HepG2 (cell line): ENCODE data around the gene ARHGAP22. TPM values are rescaled to one million over a fixed set of nuclear protein-coding genes. Genes with fewer than 3 reads are reported as not detected.
A peak's percentile ranks its signal among the peaks of the same experiment; 100 is the strongest.

Source experiments
- ATAC-seq: fragments of 200-7000 bp; cut with Tn5 transposase; 3 replicates; pipeline ENCODE4 v1.9.1; 2020; ENCODE audit warnings: mild to moderate bottlenecking, moderate library complexity
- BruUV-seq: library from RNA; stranded (reverse); fragments of 400-500 nt; replicated peaks from 2 replicates; lab custom pipeline; 2021; lab: Mats Ljungman, UMichigan
- CTCF ChIA-PET: fragments of 300-600 bp; formaldehyde crosslinking; extraction: SDS; loops from one replicate; lab custom pipeline; 2021; ENCODE audit warnings: low total read pairs, inconsistent platforms, low intra/inter-chr PET ratio; lab: Yijun Ruan, JAX
- POLR2A ChIA-PET: fragments of 350-600 bp; sonication (Branson Sonifier 250); formaldehyde crosslinking; loops from one replicate; lab custom pipeline; 2020; ENCODE audit warnings: antibody characterized with exemption, inconsistent platforms; lab: Yijun Ruan, JAX
- DNase-seq: peaks from one replicate; pipeline ENCODE4 v3.0.0-alpha.2; 2015; ENCODE audit warnings: low spot score
- FAIRE-seq: peaks from 3 replicates; lab custom pipeline; 2011; peaks lifted over from hg19 to GRCh38; lab: Jason Lieb, UNC
- H2AFZ ChIP-seq: one replicate; pipeline ENCODE4 v1.6.1; 2011; ENCODE audit warnings: low read length, inconsistent platforms
- H3K27ac ChIP-seq: fragments of 300-600 bp; 3 replicates; pipeline ENCODE4 v1.8.0; 2011; ENCODE audit warnings: mixed run types, mild to moderate bottlenecking, mixed read lengths, low read length, inconsistent platforms; ENCODE audit not compliant: insufficient read depth; ENCODE audit errors: extremely low read length
- H3K27me3 ChIP-seq, 2 experiments: fragments of 200-600 bp in 1 of 2; 2 replicates in 1 of 2; 3 replicates in 1 of 2; pipeline versions ENCODE4 v1.6.0 to v1.8.0; 2011; ENCODE audit warnings: low read length in 2 of 2, mild to moderate bottlenecking in 2 of 2, moderate library complexity in 2 of 2, inconsistent platforms in 1 of 2; ENCODE audit not compliant: insufficient read depth in 2 of 2, control insufficient read depth in 1 of 2
- H3K36me3 ChIP-seq, 2 experiments: fragments of 200-600 bp in 1 of 2; replicated peaks in 1 of 2; 2 replicates in 1 of 2; 3 replicates in 1 of 2; pipeline versions ENCODE4 v1.5.1 to v1.8.0; 2011; ENCODE audit warnings: low read length in 2 of 2, inconsistent platforms in 1 of 2; ENCODE audit not compliant: insufficient read depth in 2 of 2, control insufficient read depth in 1 of 2
- H3K4me1 ChIP-seq: 2 replicates; pipeline ENCODE4 v1.5.1; 2012; ENCODE audit warnings: low read length, inconsistent platforms; ENCODE audit not compliant: insufficient read depth
- H3K4me2 ChIP-seq: 2 replicates; pipeline ENCODE4 v1.6.0; 2011; ENCODE audit warnings: low read depth, low read length, inconsistent platforms
- H3K4me3 ChIP-seq, 3 experiments: fragments of 200-600 bp in 1 of 3; sonication (generic), shearing (Covaris generic) in 1 of 3; replicated peaks in 1 of 3; 2 replicates each; pipeline ENCODE4 v1.5.1; 2011 to 2016; ENCODE audit warnings: low read length in 3 of 3, inconsistent platforms in 2 of 3, low read depth in 2 of 3, mild to moderate bottlenecking in 2 of 3, control low read depth in 1 of 3, mixed read lengths in 1 of 3; ENCODE audit not compliant: insufficient read depth in 1 of 3
- H3K79me2 ChIP-seq: one replicate; pipeline ENCODE4 v1.6.1; 2011; ENCODE audit warnings: low read length, inconsistent platforms; ENCODE audit not compliant: insufficient read depth
- H3K9ac ChIP-seq: 2 replicates; pipeline ENCODE4 v1.6.0; 2011; ENCODE audit warnings: mild to moderate bottlenecking, low read depth, low read length, inconsistent platforms; ENCODE audit not compliant: insufficient read depth
- H3K9me3 ChIP-seq: 2 replicates; pipeline ENCODE4 v1.5.1; 2012; ENCODE audit warnings: mild to moderate bottlenecking, low read length
- H4K20me1 ChIP-seq: 2 replicates; pipeline ENCODE4 v1.6.0; 2011; ENCODE audit warnings: inconsistent platforms, mild to moderate bottlenecking, low read length, moderate library complexity; ENCODE audit not compliant: insufficient read depth
- ATRX ChIP-seq: sonication (generic); formaldehyde crosslinking; IDR thresholded peaks from 2 replicates; pipeline ENCODE4 v1.4.0; 2020; ENCODE audit warnings: missing genetic modification reagents, borderline replicate concordance
- CCAR2 ChIP-seq: fragments of 200-400 bp; formaldehyde crosslinking; optimal IDR thresholded peaks from 2 replicates; pipeline ENCODE3; 2018; ENCODE audit warnings: low read depth, mild to moderate bottlenecking, low read length, moderate library complexity
- EEA1 ChIP-seq: sonication (generic); formaldehyde crosslinking; IDR thresholded peaks from 2 replicates; pipeline ENCODE4 v1.5.1; 2020; ENCODE audit warnings: mild to moderate bottlenecking, missing genetic modification reagents, borderline replicate concordance
- HMGA1 ChIP-seq: sonication (generic); formaldehyde crosslinking; conservative IDR thresholded peaks from 2 replicates; pipeline ENCODE4 v1.4.0; 2020; ENCODE audit warnings: missing genetic modification reagents
- HNRNPL ChIP-seq: fragments of 200-400 bp; formaldehyde crosslinking; IDR thresholded peaks from 2 replicates; pipeline ENCODE4 v1.6.1; 2017; ENCODE audit warnings: mild to moderate bottlenecking, low read depth, low read length
- HNRNPUL1 ChIP-seq: fragments of 200-400 bp; formaldehyde crosslinking; IDR thresholded peaks from 2 replicates; pipeline ENCODE4 v1.6.1; 2017; ENCODE audit warnings: low read depth, mild to moderate bottlenecking, low read length, moderate library complexity
- NFE2L2 ChIP-seq: fragments of 150-350 bp; IDR thresholded peaks from 2 replicates; pipeline ENCODE4 v1.6.1; 2014; ENCODE audit warnings: low read length
- PHF5A ChIP-seq: IDR thresholded peaks from one replicate; pipeline ENCODE4 v1.6.1; 2018; ENCODE audit warnings: low read depth, missing genetic modification reagents; ENCODE audit not compliant: unreplicated experiment
- PRMT3 ChIP-seq: sonication (generic); formaldehyde crosslinking; IDR thresholded peaks from 2 replicates; pipeline ENCODE4 v1.8.1; 2022; ENCODE audit warnings: low read depth, mild to moderate bottlenecking, moderate library complexity, missing genetic modification reagents, borderline replicate concordance
- ZNF121 ChIP-seq: sonication (generic); formaldehyde crosslinking; IDR thresholded peaks from 2 replicates; pipeline ENCODE4 v1.5.0; 2020; ENCODE audit warnings: mild to moderate bottlenecking, missing genetic modification reagents
- ZNF446 ChIP-seq: sonication (generic); formaldehyde crosslinking; IDR thresholded peaks from 2 replicates; pipeline ENCODE4 v1.5.0; 2020; ENCODE audit warnings: mild to moderate bottlenecking, missing genetic modification reagents
- ZNF460 ChIP-seq: sonication (generic); formaldehyde crosslinking; IDR thresholded peaks from 2 replicates; pipeline ENCODE4 v1.5.1; 2020; ENCODE audit warnings: missing genetic modification reagents, mild to moderate bottlenecking, borderline replicate concordance
- ZNF543 ChIP-seq: sonication (generic); formaldehyde crosslinking; IDR thresholded peaks from 2 replicates; pipeline ENCODE4 v1.4.0; 2020; ENCODE audit warnings: mild to moderate bottlenecking, missing genetic modification reagents
- ZSCAN30 ChIP-seq: sonication (generic); formaldehyde crosslinking; IDR thresholded peaks from 2 replicates; pipeline ENCODE4 v1.5.0; 2020; ENCODE audit warnings: mild to moderate bottlenecking, missing genetic modification reagents
- WGBS: methylation state at CpG from one replicate; pipeline ENCODE4 v1.1.6; 2017; ENCODE audit warnings: low lambda C conversion rate; 5-methylcytosine and 5-hydroxymethylcytosine counted together
- in situ Hi-C: cut with HindIII; loops from 2 replicates; pipeline ENCODE4 v1.10.0; 2017; ENCODE audit warnings: low pct_unique_long_range_greater_than_20kb; ENCODE audit not compliant: extremely low pct_ligation_motif_present
- intact Hi-C: fragments of 100-400 bp; cut with micrococcal nuclease; formaldehyde crosslinking; loops from one replicate; pipeline ENCODE4 v1.10.0; 2022; ENCODE audit not compliant: unreplicated experiment
- polyA plus RNA-seq, 8 experiments: library from polyadenylated mRNA; depleted of rRNA in 3 of 8; stranded (reverse) in 7 of 8; unstranded in 1 of 8; fragments of >200 nt; fragmentation: Illumina TruSeq in 4 of 8; extraction: Trizol in 4 of 8; gene quantifications; 2 replicates each; pipeline versions ENCODE4 v1.2.1 to v1.2.3, GENCODE V29; 2011 to 2016; ENCODE audit warnings: low read depth in 4 of 8, missing spikeins in 1 of 8, mixed read lengths in 1 of 8; ENCODE audit not compliant: insufficient read depth in 1 of 8
- total RNA-seq, 5 experiments: library from RNA; depleted of rRNA; stranded (reverse); fragments of >200 nt; fragmentation: Illumina TruSeq; extraction: Trizol; gene quantifications; 2 replicates each; pipeline ENCODE4 v1.2.3, GENCODE V29; 2016; ENCODE audit warnings: low read depth in 1 of 5
- TF ChIP-seq, protein P1 (sequence below): sonication (generic); formaldehyde crosslinking; IDR thresholded peaks from 2 replicates; pipeline ENCODE4 v1.4.0; 2020; ENCODE audit warnings: missing genetic modification reagents
- TF ChIP-seq, protein P2 (sequence below): sonication (generic); formaldehyde crosslinking; IDR thresholded peaks from 2 replicates; pipeline ENCODE4 v1.5.0; 2020; ENCODE audit warnings: mild to moderate bottlenecking, missing genetic modification reagents
- TF ChIP-seq, protein P3 (sequence below): sonication (generic); formaldehyde crosslinking; IDR thresholded peaks from 2 replicates; pipeline ENCODE4 v1.9.0; 2021; ENCODE audit warnings: missing genetic modification reagents, mild to moderate bottlenecking, borderline replicate concordance

Gene ARHGAP22
- total and polyA plus RNA-seq, 2 of the 13 experiments (the other 11 are each of a cell fraction or from before 2014, with no cell fraction given): 0.08 to 0.38 TPM

DNA sequence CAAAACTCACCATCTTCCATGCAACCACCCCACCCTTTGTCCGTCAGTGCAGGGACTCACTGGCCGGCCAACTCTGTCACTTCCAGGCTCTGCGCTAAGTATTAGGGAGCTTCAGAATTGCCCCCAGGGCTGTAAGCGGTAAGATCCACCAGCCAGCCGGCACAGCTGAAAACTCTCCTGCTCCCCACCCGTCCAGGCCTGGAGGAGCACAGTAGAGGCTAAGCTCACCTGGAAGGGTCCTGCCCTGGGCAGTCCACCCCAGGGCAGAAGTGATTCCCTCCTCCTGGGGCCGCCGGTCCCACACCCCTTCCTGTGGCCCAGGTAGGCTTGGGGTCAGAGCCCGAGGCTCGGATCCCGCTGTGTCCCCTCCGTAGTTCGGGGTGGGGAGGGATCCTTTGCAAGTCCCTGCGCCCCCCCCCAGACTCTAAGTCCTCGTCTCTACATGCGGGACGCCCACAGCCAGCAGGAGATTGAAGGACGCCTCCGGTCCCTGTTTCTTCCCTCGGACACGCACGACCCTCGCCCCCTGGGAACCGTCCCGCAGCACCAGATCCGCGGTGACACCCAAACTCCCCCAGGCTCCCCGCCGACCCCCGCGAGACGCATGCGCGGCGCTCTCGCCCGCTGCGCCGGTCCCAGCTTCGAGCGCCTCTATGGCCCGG lies 138.9 kb downstream of the ARHGAP22 start (continued):
- no peak for TF ChIP-seq PRMT3 (CRISPR knock-in tag)
- no peak for TF ChIP-seq HNRNPUL1
- no peak for TF ChIP-seq EEA1 (CRISPR knock-in tag)
- TF ChIP-seq, protein P1, sequence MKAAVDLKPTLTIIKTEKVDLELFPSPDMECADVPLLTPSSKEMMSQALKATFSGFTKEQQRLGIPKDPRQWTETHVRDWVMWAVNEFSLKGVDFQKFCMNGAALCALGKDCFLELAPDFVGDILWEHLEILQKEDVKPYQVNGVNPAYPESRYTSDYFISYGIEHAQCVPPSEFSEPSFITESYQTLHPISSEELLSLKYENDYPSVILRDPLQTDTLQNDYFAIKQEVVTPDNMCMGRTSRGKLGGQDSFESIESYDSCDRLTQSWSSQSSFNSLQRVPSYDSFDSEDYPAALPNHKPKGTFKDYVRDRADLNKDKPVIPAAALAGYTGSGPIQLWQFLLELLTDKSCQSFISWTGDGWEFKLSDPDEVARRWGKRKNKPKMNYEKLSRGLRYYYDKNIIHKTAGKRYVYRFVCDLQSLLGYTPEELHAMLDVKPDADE (CRISPR knock-in tag): no peak
- no peak for TF ChIP-seq ATRX
- no peak for TF ChIP-seq HNRNPL
- TF ChIP-seq CCAR2: no peak

DNA sequence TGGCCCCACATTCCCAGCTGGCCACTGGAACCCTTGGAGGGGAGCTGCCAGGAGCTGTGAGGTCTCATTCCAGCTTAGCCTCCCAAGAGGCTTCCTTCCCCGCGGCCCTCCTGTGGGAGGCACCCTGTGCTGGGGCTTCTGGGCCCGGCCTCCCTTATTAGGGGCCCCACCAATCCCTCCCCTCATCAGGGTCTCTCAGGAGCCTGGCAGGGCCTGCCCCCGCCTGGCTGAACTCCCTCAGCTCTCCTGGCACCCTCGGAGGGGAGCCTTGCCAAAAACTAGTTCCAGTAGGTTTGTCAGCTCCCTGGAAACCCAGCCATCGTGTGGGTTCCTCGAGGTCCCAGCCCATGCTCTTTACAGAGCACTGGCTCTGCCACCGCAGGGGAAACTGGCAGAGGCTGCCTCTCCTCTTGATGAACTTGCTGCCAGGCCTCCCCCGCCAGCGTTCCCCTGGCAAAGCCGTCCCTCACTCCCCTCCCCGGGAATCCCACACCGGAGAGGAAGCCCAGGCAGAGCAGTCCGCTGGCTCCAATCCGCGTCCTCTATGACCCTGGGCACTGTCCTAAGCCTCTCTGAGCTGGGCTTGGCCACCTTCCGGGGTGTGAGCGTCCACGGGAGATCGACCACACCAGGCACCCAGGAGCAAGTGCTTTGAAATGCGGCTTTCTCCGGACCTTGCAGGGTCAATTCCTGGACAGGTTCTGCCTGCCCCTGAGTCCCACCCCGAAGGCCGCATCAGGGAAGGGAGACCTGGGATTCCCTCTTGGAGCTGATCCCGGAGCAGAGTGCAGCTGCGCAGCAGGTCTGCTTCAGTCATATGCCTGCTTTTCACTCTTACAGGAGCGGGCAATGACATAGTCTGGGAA lies 139.8 kb downstream of the ARHGAP22 start:
- 66% methylated on average over 13 of the region's 27 CpGs for WGBS
- DNase-seq (no peak), ATAC-seq (peak; percentile 17; the same call in 1 of the 3 replicates), FAIRE-seq (no peak)
- Histone ChIP-seq H3K36me3 (no peaks in the 10 kb centered on the region), H3K27ac (no peak overlapping the region), H3K4me1 (peaks cover 5% of the 10 kb centered on the region; the same call in 1 of the 2 replicates), H3K27me3 (0 out of 5 replicates have a peak, but pooled peaks cover 0 to 11% of the 10 kb centered on the region in 2 experiments), H3K9me3 (no peaks in the 10 kb centered on the region), H2AFZ (no peak overlapping the region), H3K9ac (no peak overlapping the region), H3K4me3 (no peak overlapping the region), H4K20me1 (no peaks in the 10 kb centered on the region), H3K79me2 (no peaks in the 10 kb centered on the region), H3K4me2 (no peak overlapping the region)
- in situ Hi-C loops (no loop called here), intact Hi-C loops (no loop called here)
- ChIA-PET CTCF (no interaction called here), POLR2A (no interaction called here)
- BruUV-seq: no TSS peak
- TF ChIP-seq, protein P2, sequence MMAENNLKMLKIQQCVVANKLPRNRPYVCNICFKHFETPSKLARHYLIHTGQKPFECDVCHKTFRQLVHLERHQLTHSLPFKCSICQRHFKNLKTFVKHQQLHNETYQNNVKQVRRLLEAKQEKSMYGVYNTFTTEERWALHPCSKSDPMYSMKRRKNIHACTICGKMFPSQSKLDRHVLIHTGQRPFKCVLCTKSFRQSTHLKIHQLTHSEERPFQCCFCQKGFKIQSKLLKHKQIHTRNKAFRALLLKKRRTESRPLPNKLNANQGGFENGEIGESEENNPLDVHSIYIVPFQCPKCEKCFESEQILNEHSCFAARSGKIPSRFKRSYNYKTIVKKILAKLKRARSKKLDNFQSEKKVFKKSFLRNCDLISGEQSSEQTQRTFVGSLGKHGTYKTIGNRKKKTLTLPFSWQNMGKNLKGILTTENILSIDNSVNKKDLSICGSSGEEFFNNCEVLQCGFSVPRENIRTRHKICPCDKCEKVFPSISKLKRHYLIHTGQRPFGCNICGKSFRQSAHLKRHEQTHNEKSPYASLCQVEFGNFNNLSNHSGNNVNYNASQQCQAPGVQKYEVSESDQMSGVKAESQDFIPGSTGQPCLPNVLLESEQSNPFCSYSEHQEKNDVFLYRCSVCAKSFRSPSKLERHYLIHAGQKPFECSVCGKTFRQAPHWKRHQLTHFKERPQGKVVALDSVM (CRISPR knock-in tag): no peak
- no peak for TF ChIP-seq HMGA1 (CRISPR knock-in tag)
- TF ChIP-seq ZSCAN30 (CRISPR knock-in tag): no peak
- TF ChIP-seq, protein P3, sequence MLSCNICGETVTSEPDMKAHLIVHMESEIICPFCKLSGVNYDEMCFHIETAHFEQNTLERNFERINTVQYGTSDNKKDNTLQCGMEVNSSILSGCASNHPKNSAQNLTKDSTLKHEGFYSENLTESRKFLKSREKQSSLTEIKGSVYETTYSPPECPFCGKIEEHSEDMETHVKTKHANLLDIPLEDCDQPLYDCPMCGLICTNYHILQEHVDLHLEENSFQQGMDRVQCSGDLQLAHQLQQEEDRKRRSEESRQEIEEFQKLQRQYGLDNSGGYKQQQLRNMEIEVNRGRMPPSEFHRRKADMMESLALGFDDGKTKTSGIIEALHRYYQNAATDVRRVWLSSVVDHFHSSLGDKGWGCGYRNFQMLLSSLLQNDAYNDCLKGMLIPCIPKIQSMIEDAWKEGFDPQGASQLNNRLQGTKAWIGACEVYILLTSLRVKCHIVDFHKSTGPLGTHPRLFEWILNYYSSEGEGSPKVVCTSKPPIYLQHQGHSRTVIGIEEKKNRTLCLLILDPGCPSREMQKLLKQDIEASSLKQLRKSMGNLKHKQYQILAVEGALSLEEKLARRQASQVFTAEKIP (CRISPR knock-in tag): no peak
- TF ChIP-seq ZNF543 (CRISPR knock-in tag): no peak
- no peak for TF ChIP-seq ZNF446
- TF ChIP-seq PHF5A (CRISPR knock-in tag): no peak
- no peak for TF ChIP-seq ZNF460 (CRISPR knock-in tag)
- TF ChIP-seq ZNF121 (CRISPR knock-in tag): no peak
- TF ChIP-seq NFE2L2: no peak
